GM12878 (cell line): ENCODE results near the gene BDKRB2. TPM values are rescaled to one million over a fixed set of nuclear protein-coding genes. Genes with fewer than 3 reads are reported as not detected.

Experiments used
- ATAC-seq: fragments of 200-7000 bp; cut with Tn5 transposase; 3 replicates; pipeline ENCODE4 v1.9.1; 2020; ENCODE audit warnings: mild to moderate bottlenecking, moderate library complexity
- BruUV-seq: library from RNA; stranded (reverse); fragments of 400-500 nt; replicated peaks from 2 replicates; lab custom pipeline; 2021; lab: Mats Ljungman, UMichigan
- CTCF ChIA-PET: fragments of 300-600 bp; sonication (Branson Sonifier 250); formaldehyde crosslinking; extraction: SDS; loops from one replicate; lab custom pipeline; 2021; ENCODE audit warnings: inconsistent platforms; lab: Yijun Ruan, JAX
- POLR2A ChIA-PET: fragments of 350-600 bp; formaldehyde crosslinking; extraction: SDS; loops from one replicate; lab custom pipeline; 2021; ENCODE audit warnings: inconsistent platforms; lab: Charles Lee
- RAD21 ChIA-PET: fragments of 300-600 bp; sonication (Branson Sonifier 250); formaldehyde crosslinking; loops from one replicate; lab custom pipeline; 2023; ENCODE audit warnings: antibody characterized with exemption; ENCODE audit not compliant: unreplicated experiment; lab: Charles Lee
- SMC1A ChIA-PET: fragments of 300-600 bp; sonication (Branson Sonifier 250); formaldehyde crosslinking; loops from one replicate; lab custom pipeline; 2023; ENCODE audit not compliant: unreplicated experiment, uncharacterized antibody; lab: Charles Lee
- DNase-seq: peaks from one replicate; pipeline ENCODE4 v3.0.0-alpha.2; 2011; ENCODE audit warnings: low read depth, low spot score
- FAIRE-seq: peaks from 3 replicates; lab custom pipeline; 2011; peaks lifted over from hg19 to GRCh38; lab: Jason Lieb, UNC
- H2AFZ ChIP-seq: 2 replicates; pipeline ENCODE4 v1.6.0; 2011; ENCODE audit warnings: low read depth, low read length, control low read depth; ENCODE audit not compliant: control insufficient read depth
- H3K27ac ChIP-seq: 2 replicates; pipeline ENCODE4 v1.5.1; 2011; ENCODE audit warnings: control low read depth; ENCODE audit not compliant: control insufficient read depth, insufficient read depth
- H3K27me3 ChIP-seq, 2 experiments: replicated peaks in 1 of 2; 2 replicates each; pipeline versions ENCODE4 v1.6.0 to v1.6.1; 2011; ENCODE audit warnings: low read length in 1 of 2; ENCODE audit not compliant: control insufficient read depth in 2 of 2, insufficient read depth in 2 of 2
- H3K36me3 ChIP-seq, 2 experiments: 2 replicates each; pipeline ENCODE4 v1.5.1; 2011; ENCODE audit warnings: low read length in 1 of 2; ENCODE audit not compliant: control insufficient read depth in 2 of 2, insufficient read depth in 2 of 2
- H3K4me1 ChIP-seq: 2 replicates; pipeline ENCODE4 v1.6.1; 2011; ENCODE audit warnings: mild to moderate bottlenecking, low read length, moderate library complexity, mixed read lengths; ENCODE audit not compliant: control insufficient read depth, insufficient read depth
- H3K4me2 ChIP-seq: 2 replicates; pipeline ENCODE4 v1.6.0; 2011; ENCODE audit warnings: control low read depth; ENCODE audit not compliant: control insufficient read depth, insufficient read depth
- H3K4me3 ChIP-seq: fragments of 200-600 bp; sonication (generic); 2 replicates; pipeline ENCODE4 v1.5.1; 2016
- H3K79me2 ChIP-seq: 2 replicates; pipeline ENCODE4 v1.6.0; 2011; ENCODE audit warnings: low read length; ENCODE audit not compliant: control insufficient read depth, insufficient read depth
- H3K9ac ChIP-seq: 2 replicates; pipeline ENCODE4 v1.8.0; 2011; ENCODE audit warnings: low read length, control low read depth, mixed read lengths; ENCODE audit not compliant: control insufficient read depth, insufficient read depth
- H3K9me3 ChIP-seq: replicated peaks from 3 replicates; pipeline ENCODE4 v1.5.1; 2011; ENCODE audit warnings: mild to moderate bottlenecking, low read length; ENCODE audit not compliant: control insufficient read depth, insufficient read depth
- H4K20me1 ChIP-seq: 2 replicates; pipeline ENCODE4 v1.6.0; 2011; ENCODE audit not compliant: control insufficient read depth, insufficient read depth
- ATF7 ChIP-seq: fragments of 450-650 bp; IDR thresholded peaks from 2 replicates; pipeline ENCODE4 v1.6.1; 2016; ENCODE audit warnings: low read depth, mild to moderate bottlenecking
- IKZF1 ChIP-seq: fragments of 450-650 bp; conservative IDR thresholded peaks from 2 replicates; pipeline ENCODE4 v1.6.1; 2017; ENCODE audit warnings: antibody characterized with exemption, mild to moderate bottlenecking
- MYC ChIP-seq: IDR thresholded peaks from 2 replicates; pipeline ENCODE4 v1.6.1; 2011; ENCODE audit warnings: mild to moderate bottlenecking, low read length, moderate library complexity, inconsistent platforms; ENCODE audit not compliant: insufficient read depth, insufficient replicate concordance, insufficient read length, severe bottlenecking
- NFYA ChIP-seq: IDR thresholded peaks from 2 replicates; pipeline ENCODE4 v1.6.1; 2011; ENCODE audit warnings: low read depth, mild to moderate bottlenecking, low read length, improper control_type of control experiment, borderline replicate concordance
- WGBS: methylation state at CpG from one replicate; pipeline ENCODE4 v1.1.6; 2016; ENCODE audit warnings: low lambda C conversion rate; ENCODE audit not compliant: insufficient replicate concordance, insufficient coverage; ENCODE audit errors: missing lambda C conversion rate; 5-methylcytosine and 5-hydroxymethylcytosine counted together
- in situ Hi-C: fragments of 300-500 bp; cut with MboI; formaldehyde crosslinking; loops from 9 replicates; pipeline ENCODE4 v1.14.3; 2018; ENCODE audit warnings: mixed read lengths
- intact Hi-C: fragments of 100-400 bp; cut with micrococcal nuclease; formaldehyde crosslinking; loops from one replicate; pipeline ENCODE4 v1.14.2; 2022; ENCODE audit not compliant: unreplicated experiment
- polyA plus RNA-seq, 11 experiments: library from polyadenylated mRNA; depleted of rRNA in 4 of 11; unstranded in 6 of 11; stranded (reverse) in 5 of 11; fragments of >200 nt; fragmentation: Nextera tagmentation in 4 of 11; fragmentation: Illumina TruSeq in 1 of 11; extraction: Ambion mirVana in 4 of 11; extraction: Trizol in 1 of 11; gene quantifications; 1 replicate in 1 of 11; 2 replicates in 10 of 11; pipeline versions ENCODE4 v1.2.1 to v1.2.3, GENCODE V29; 2011 to 2016; ENCODE audit warnings: inconsistent platforms in 2 of 11, missing spikeins in 2 of 11, low read depth in 1 of 11
- total RNA-seq, 4 experiments: library from RNA; depleted of rRNA in 3 of 4; stranded (reverse); fragments of >200 nt in 3 of 4; fragmentation: Illumina TruSeq in 1 of 4; extraction: Trizol in 1 of 4; gene quantifications; 2 replicates each; pipeline versions ENCODE4 v1.2.1 to v1.2.3, GENCODE V29; 2013 to 2021
- TF ChIP-seq, protein P1 (sequence below): fragments of 450-650 bp; IDR thresholded peaks from 2 replicates; pipeline ENCODE4 v1.6.1; 2017; ENCODE audit warnings: mild to moderate bottlenecking, moderate library complexity

The BDKRB2 gene
- total and polyA plus RNA-seq, 10 of the 15 experiments (the other 5 are each of a cell fraction or from before 2014, with no cell fraction given), result 0.08 TPM; not detected in 9

DNA sequence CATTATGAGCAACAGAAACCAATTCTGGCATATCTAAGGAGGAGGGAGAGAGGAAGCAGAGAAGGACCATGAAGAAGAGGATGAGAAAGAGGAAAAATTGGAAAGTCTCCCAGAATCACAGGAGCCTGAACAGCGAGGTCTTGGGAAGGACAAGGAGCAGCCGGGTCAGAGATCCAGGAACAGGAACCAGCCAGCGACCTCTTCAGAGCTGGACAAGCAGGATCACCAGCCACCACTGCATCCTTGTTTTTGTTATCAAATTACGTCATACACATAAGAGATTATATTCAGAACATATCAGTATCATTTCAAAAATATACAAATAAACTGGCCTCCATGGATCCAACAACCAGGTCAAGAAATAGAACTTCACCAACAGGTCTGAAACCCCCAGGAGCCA, 22.1 kb upstream of the BDKRB2 start:
- TF ChIP-seq IKZF1, result peak; percentile 57; the same call in 1 of the 2 replicates
- no peak for TF ChIP-seq NFYA
- no peak for TF ChIP-seq MYC
- TF ChIP-seq, protein P1, sequence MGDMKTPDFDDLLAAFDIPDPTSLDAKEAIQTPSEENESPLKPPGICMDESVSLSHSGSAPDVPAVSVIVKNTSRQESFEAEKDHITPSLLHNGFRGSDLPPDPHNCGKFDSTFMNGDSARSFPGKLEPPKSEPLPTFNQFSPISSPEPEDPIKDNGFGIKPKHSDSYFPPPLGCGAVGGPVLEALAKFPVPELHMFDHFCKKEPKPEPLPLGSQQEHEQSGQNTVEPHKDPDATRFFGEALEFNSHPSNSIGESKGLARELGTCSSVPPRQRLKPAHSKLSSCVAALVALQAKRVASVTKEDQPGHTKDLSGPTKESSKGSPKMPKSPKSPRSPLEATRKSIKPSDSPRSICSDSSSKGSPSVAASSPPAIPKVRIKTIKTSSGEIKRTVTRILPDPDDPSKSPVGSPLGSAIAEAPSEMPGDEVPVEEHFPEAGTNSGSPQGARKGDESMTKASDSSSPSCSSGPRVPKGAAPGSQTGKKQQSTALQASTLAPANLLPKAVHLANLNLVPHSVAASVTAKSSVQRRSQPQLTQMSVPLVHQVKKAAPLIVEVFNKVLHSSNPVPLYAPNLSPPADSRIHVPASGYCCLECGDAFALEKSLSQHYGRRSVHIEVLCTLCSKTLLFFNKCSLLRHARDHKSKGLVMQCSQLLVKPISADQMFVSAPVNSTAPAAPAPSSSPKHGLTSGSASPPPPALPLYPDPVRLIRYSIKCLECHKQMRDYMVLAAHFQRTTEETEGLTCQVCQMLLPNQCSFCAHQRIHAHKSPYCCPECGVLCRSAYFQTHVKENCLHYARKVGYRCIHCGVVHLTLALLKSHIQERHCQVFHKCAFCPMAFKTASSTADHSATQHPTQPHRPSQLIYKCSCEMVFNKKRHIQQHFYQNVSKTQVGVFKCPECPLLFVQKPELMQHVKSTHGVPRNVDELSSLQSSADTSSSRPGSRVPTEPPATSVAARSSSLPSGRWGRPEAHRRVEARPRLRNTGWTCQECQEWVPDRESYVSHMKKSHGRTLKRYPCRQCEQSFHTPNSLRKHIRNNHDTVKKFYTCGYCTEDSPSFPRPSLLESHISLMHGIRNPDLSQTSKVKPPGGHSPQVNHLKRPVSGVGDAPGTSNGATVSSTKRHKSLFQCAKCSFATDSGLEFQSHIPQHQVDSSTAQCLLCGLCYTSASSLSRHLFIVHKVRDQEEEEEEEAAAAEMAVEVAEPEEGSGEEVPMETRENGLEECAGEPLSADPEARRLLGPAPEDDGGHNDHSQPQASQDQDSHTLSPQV, result no peak
- TF ChIP-seq ATF7, result peak; percentile 75
- no peak for ATAC-seq
- no peaks in the 10 kb centered on the region for H3K79me2 ChIP-seq
- FAIRE-seq, result no peak
- ChIA-PET SMC1A (no interaction called here), POLR2A (no interaction called here), CTCF (no interaction called here), RAD21 (no interaction called here)
- DNase-seq, result no peak
- H3K4me3 ChIP-seq, result no peak overlapping the region
- WGBS, result 17% methylated on average over 4 of the region's 4 CpGs
- no peak overlapping the region for H3K9ac ChIP-seq
- H3K9me3 ChIP-seq, result no peaks in the 10 kb centered on the region; the same call in 2 of the 3 replicates
- no TSS peak for BruUV-seq
- H3K27me3 ChIP-seq, result no peaks in the 10 kb centered on the region
- in situ Hi-C loops, result no loop called here
- no peak overlapping the region for H2AFZ ChIP-seq
- no peaks in the 10 kb centered on the region for H3K36me3 ChIP-seq
- H3K27ac ChIP-seq, result no peak overlapping the region
- H3K4me2 ChIP-seq, result no peak overlapping the region
- no peaks in the 10 kb centered on the region for H4K20me1 ChIP-seq
- no peaks in the 10 kb centered on the region for H3K4me1 ChIP-seq
- intact Hi-C loops, result no loop called here
